HCT116 (cell line): ENCODE measurements around the gene CHCHD5. TPM values are rescaled to one million over a fixed set of nuclear protein-coding genes. Genes with fewer than 3 reads are reported as not detected.

Experiments
- ATAC-seq: fragments of 200-7000 bp; cut with Tn5 transposase; 2 replicates; pipeline ENCODE4 v1.9.1; 2020; ENCODE audit warnings: mild to moderate bottlenecking, moderate library complexity
- BruUV-seq: library from RNA; stranded (reverse); fragments of 400-500 nt; replicated peaks from 2 replicates; lab custom pipeline; 2021; lab: Mats Ljungman, UMichigan
- CTCF ChIA-PET: fragments of 300-600 bp; sonication (Branson Sonifier 250); formaldehyde crosslinking; loops from one replicate; lab custom pipeline; 2021; ENCODE audit warnings: antibody characterized with exemption; lab: Charles Lee
- POLR2A ChIA-PET: fragments of 300-600, 350-600 bp; sonication (Branson Sonifier 250); formaldehyde crosslinking; loops from one replicate; lab custom pipeline; 2021; ENCODE audit warnings: antibody characterized with exemption; lab: Charles Lee
- RAD21 ChIA-PET, 2 experiments: fragments of 300-600 bp; sonication (Branson Sonifier 250); formaldehyde crosslinking; loops; one replicate each; lab custom pipeline; 2023; ENCODE audit warnings: low total read pairs in 2 of 2; ENCODE audit not compliant: uncharacterized antibody in 2 of 2, unreplicated experiment in 2 of 2, low non-redundant PET in 1 of 2; lab: Charles Lee
- DNase-seq: peaks from one replicate; pipeline ENCODE4 v3.0.0-alpha.2; 2010; ENCODE audit warnings: low read depth, low spot score
- H2AFZ ChIP-seq: fragments of 200-600 bp; shearing (Covaris generic), sonication (generic); 2 replicates; pipeline ENCODE4 v1.6.1; 2017; ENCODE audit warnings: low read depth, mixed run types, mixed read lengths, antibody characterized with exemption, low read length; ENCODE audit not compliant: poor library complexity, severe bottlenecking
- H3K27ac ChIP-seq: 2 replicates; pipeline ENCODE4 v1.5.1; 2012; ENCODE audit warnings: low read depth, low read length
- H3K27me3 ChIP-seq: fragments of 200-600 bp; sonication (generic); 2 replicates; pipeline ENCODE4 v1.6.1; 2016; ENCODE audit warnings: mixed run types, low read length, mixed read lengths; ENCODE audit not compliant: insufficient read depth
- H3K36me3 ChIP-seq, 2 experiments: fragments of 200-500 bp in 1 of 2; fragments of 200-600 bp in 1 of 2; sonication (Bioruptor generic) in 1 of 2; sonication (generic) in 1 of 2; 2 replicates each; pipeline versions ENCODE4 v1.5.1 to v1.6.1; 2014 to 2016; ENCODE audit warnings: low read length in 2 of 2, inconsistent platforms in 1 of 2, mixed read lengths in 1 of 2, mixed run types in 1 of 2; ENCODE audit not compliant: insufficient read depth in 2 of 2, control insufficient read depth in 1 of 2
- H3K4me1 ChIP-seq, 2 experiments: fragments of 200-600 bp in 1 of 2; sonication (generic) in 1 of 2; 2 replicates each; pipeline versions ENCODE4 v1.5.1 to v1.6.1; 2012 to 2017; ENCODE audit warnings: low read length in 2 of 2, inconsistent platforms in 1 of 2, mild to moderate bottlenecking in 1 of 2, mixed read lengths in 1 of 2, mixed run types in 1 of 2, moderate library complexity in 1 of 2; ENCODE audit not compliant: insufficient read depth in 2 of 2, control insufficient read depth in 1 of 2
- H3K4me2 ChIP-seq: fragments of 200-600 bp; sonication (generic); 2 replicates; pipeline ENCODE4 v1.6.1; 2017; ENCODE audit warnings: mixed run types, low read length, mixed read lengths
- H3K4me3 ChIP-seq, 2 experiments: fragments of 200-600 bp in 1 of 2; sonication (generic) in 1 of 2; replicated peaks in 1 of 2; 2 replicates each; pipeline ENCODE4 v1.5.1; 2011 to 2016; ENCODE audit warnings: low read length in 2 of 2, control low read depth in 1 of 2, low read depth in 1 of 2, mild to moderate bottlenecking in 1 of 2, mixed read lengths in 1 of 2, mixed run types in 1 of 2
- H3K79me2 ChIP-seq: fragments of 200-600 bp; sonication (generic); 2 replicates; pipeline ENCODE4 v1.6.1; 2017; ENCODE audit warnings: mild to moderate bottlenecking, mixed run types, low read length, moderate library complexity, mixed read lengths; ENCODE audit not compliant: insufficient read depth
- H3K9ac ChIP-seq: fragments of 200-600 bp; sonication (generic); 2 replicates; pipeline ENCODE4 v1.6.1; 2016; ENCODE audit warnings: low read length, mixed read lengths
- H3K9me2 ChIP-seq: fragments of 200-600 bp; sonication (generic), shearing (Covaris generic); 2 replicates; pipeline ENCODE4 v1.6.1; 2017; ENCODE audit warnings: mixed run types, mild to moderate bottlenecking, moderate library complexity; ENCODE audit not compliant: insufficient read depth
- H3K9me3 ChIP-seq, 2 experiments: fragments of 200-500 bp in 1 of 2; fragments of 200-600 bp in 1 of 2; sonication (Bioruptor generic) in 1 of 2; sonication (generic) in 1 of 2; 2 replicates each; pipeline ENCODE4 v1.6.1; 2014 to 2017; ENCODE audit warnings: low read length in 2 of 2, mixed read lengths in 2 of 2, inconsistent platforms in 1 of 2, low read depth in 1 of 2, mild to moderate bottlenecking in 1 of 2, mixed run types in 1 of 2, moderate library complexity in 1 of 2; ENCODE audit not compliant: control insufficient read depth in 1 of 2, insufficient read depth in 1 of 2
- H4K20me1 ChIP-seq: fragments of 200-600 bp; sonication (generic), shearing (Covaris generic); 2 replicates; pipeline ENCODE4 v1.6.1; 2017; ENCODE audit warnings: mixed run types, mild to moderate bottlenecking, moderate library complexity; ENCODE audit not compliant: insufficient read depth
- CBX3 ChIP-seq: IDR thresholded peaks from 2 replicates; pipeline ENCODE4 v1.6.1; 2012; ENCODE audit warnings: low read depth
- ELF1 ChIP-seq: IDR thresholded peaks from 2 replicates; pipeline ENCODE4 v1.6.1; 2012; ENCODE audit warnings: low read depth, borderline replicate concordance
- EZH2 ChIP-seq: fragments of 200-600 bp; sonication (generic); IDR thresholded peaks from 2 replicates; pipeline ENCODE4 v1.6.1; 2017; ENCODE audit warnings: antibody characterized with exemption, mixed run types
- JUND ChIP-seq: IDR thresholded peaks from 2 replicates; pipeline ENCODE4 v1.6.1; 2012
- POLR2AphosphoS5 ChIP-seq: IDR thresholded peaks from 2 replicates; pipeline ENCODE4 v1.6.1; 2011; ENCODE audit warnings: mild to moderate bottlenecking, low read depth, low read length, moderate library complexity
- SIN3A ChIP-seq: IDR thresholded peaks from 2 replicates; pipeline ENCODE4 v1.6.1; 2012; ENCODE audit warnings: low read depth
- SRF ChIP-seq: IDR thresholded peaks from 2 replicates; pipeline ENCODE4 v1.6.1; 2012; ENCODE audit warnings: low read depth
- TCF7L2 ChIP-seq: IDR thresholded peaks from 2 replicates; pipeline ENCODE4 v1.7.0; 2011; ENCODE audit warnings: borderline replicate concordance, inconsistent platforms; ENCODE audit not compliant: insufficient read depth, insufficient read length; ENCODE audit errors: extremely low read depth
- ZNF274 ChIP-seq: fragments of 200-500 bp; sonication (Bioruptor generic); IDR thresholded peaks from 2 replicates; pipeline ENCODE4 v1.6.1; 2014; ENCODE audit warnings: mild to moderate bottlenecking, low read depth, low read length, inconsistent platforms
- intact Hi-C: fragments of 100-400 bp; cut with micrococcal nuclease; formaldehyde crosslinking; loops from 2 replicates; pipeline ENCODE4 v1.10.0; 2022
- total RNA-seq: library from RNA; stranded (reverse); gene quantifications from one replicate; pipeline ENCODE4 v1.2.1, GENCODE V29; 2021; ENCODE audit not compliant: unreplicated experiment
- TF ChIP-seq, protein P1 (sequence below): IDR thresholded peaks from 2 replicates; pipeline ENCODE4 v1.6.1; 2012
- TF ChIP-seq, protein P2 (sequence below): IDR thresholded peaks from 2 replicates; pipeline ENCODE4 v1.6.1; 2012

CHCHD5 gene
- total RNA-seq, 1 experiment from 2014 or later, result 49.8 TPM

DNA sequence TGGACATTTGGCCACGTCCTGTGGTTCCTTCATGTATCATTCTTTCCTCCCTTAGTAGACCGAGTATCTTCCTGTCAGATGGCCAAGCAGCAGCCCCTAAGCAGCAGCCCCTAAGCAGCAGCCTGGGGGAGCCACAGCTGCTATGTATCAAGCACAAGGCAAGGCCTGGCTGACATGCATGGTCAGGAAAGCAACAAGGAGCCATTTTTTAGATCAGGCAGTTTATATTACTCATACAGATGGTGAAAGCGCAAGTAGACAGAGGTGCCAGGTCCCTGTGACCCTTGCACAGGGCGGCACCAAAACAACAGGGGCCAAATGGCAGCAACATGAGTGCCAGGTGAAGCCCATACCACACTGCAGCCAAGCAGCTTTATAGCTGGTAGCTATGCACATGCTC, 22.1 kb downstream of the CHCHD5 start:
- no peak for DNase-seq
- H3K9me2 ChIP-seq, result no peaks in the 10 kb centered on the region
- no peaks in the 10 kb centered on the region for H4K20me1 ChIP-seq
- no peaks in the 10 kb centered on the region for H3K9me3 ChIP-seq
- no peaks in the 10 kb centered on the region for H3K79me2 ChIP-seq
- no peak overlapping the region for H3K9ac ChIP-seq
- no peak overlapping the region for H3K4me2 ChIP-seq
- intact Hi-C loops, result no loop called here
- no peaks in the 10 kb centered on the region for H3K36me3 ChIP-seq
- H3K27me3 ChIP-seq, result no peaks in the 10 kb centered on the region
- no peak for ATAC-seq
- ChIA-PET POLR2A (no interaction called here), CTCF (interaction anchor here (1.1 kb wide), 1 partner anchor 23 kb away, joined by 3 read pairs; no protein-coding TSS in a partner anchor), RAD21 (no interaction called here)
- BruUV-seq, result no TSS peak
- TF ChIP-seq SRF, result no peak
- no peak for TF ChIP-seq ZNF274
- TF ChIP-seq, protein P1, sequence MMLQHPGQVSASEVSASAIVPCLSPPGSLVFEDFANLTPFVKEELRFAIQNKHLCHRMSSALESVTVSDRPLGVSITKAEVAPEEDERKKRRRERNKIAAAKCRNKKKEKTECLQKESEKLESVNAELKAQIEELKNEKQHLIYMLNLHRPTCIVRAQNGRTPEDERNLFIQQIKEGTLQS, result no peak
- TF ChIP-seq, protein P2, sequence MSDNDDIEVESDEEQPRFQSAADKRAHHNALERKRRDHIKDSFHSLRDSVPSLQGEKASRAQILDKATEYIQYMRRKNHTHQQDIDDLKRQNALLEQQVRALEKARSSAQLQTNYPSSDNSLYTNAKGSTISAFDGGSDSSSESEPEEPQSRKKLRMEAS, result no peak
- no peak for TF ChIP-seq ELF1
- TF ChIP-seq TCF7L2, result no peak
- no peak for TF ChIP-seq JUND
- TF ChIP-seq SIN3A, result no peak
- no peak for TF ChIP-seq CBX3
- no peak for TF ChIP-seq EZH2
- no peak for TF ChIP-seq POLR2AphosphoS5
- H3K27ac ChIP-seq, result no peak overlapping the region
- 0 out of 4 replicates have a peak, but pooled peaks cover 0 to 3% of the 10 kb centered on the region in 2 experiments for H3K4me1 ChIP-seq
- no peak overlapping the region for H2AFZ ChIP-seq
- H3K4me3 ChIP-seq, result no peak overlapping the region
